CD14-positive monocyte (primary cell): Measurements from ENCODE around the gene RASGRF2. TPM values are rescaled to one million over a fixed set of nuclear protein-coding genes. Genes with fewer than 3 reads are reported as not detected.

Source experiments
- DNase-seq, 3 donors: peaks; one replicate each; pipeline ENCODE4 v3.0.0-alpha.2; 2011 to 2022
- H2AFZ ChIP-seq: 2 replicates; pipeline ENCODE4 v1.6.0; 2012; ENCODE audit warnings: mild to moderate bottlenecking, low read depth, low read length, inconsistent platforms; ENCODE audit not compliant: insufficient read depth, poor library complexity, severe bottlenecking
- H3K27ac ChIP-seq, 2 donors: 1 replicate in 1 of 2; 2 replicates in 1 of 2; pipeline ENCODE4 v1.5.1; 2012 to 2013; ENCODE audit warnings: low read length in 2 of 2, control low read depth in 1 of 2, inconsistent platforms in 1 of 2, low read depth in 1 of 2, mild to moderate bottlenecking in 1 of 2
- H3K27me3 ChIP-seq, 2 donors: one replicate each; pipeline versions ENCODE4 v1.6.0 to v1.6.1; 2011 to 2013; ENCODE audit warnings: low read length in 2 of 2; ENCODE audit not compliant: control insufficient read depth in 2 of 2, insufficient read depth in 2 of 2
- H3K36me3 ChIP-seq, 2 donors: replicated peaks in 1 of 2; 1 replicate in 1 of 2; 2 replicates in 1 of 2; pipeline versions ENCODE4 v1.5.1 to v1.6.1; 2012 to 2013; ENCODE audit warnings: low read length in 2 of 2, control low read depth in 1 of 2, inconsistent platforms in 1 of 2, mild to moderate bottlenecking in 1 of 2; ENCODE audit not compliant: insufficient read depth in 2 of 2, control insufficient read depth in 1 of 2
- H3K4me1 ChIP-seq, 2 donors: 1 replicate in 1 of 2; 2 replicates in 1 of 2; pipeline versions ENCODE4 v1.5.1 to v1.6.1; 2012 to 2013; ENCODE audit warnings: low read length in 2 of 2, control low read depth in 1 of 2, inconsistent platforms in 1 of 2, mild to moderate bottlenecking in 1 of 2, moderate library complexity in 1 of 2; ENCODE audit not compliant: insufficient read depth in 2 of 2, control insufficient read depth in 1 of 2
- H3K4me2 ChIP-seq: replicated peaks from 2 replicates; pipeline ENCODE3; 2012; ENCODE audit warnings: low read length, moderate library complexity, mild to moderate bottlenecking; ENCODE audit not compliant: poor library complexity, severe bottlenecking; ENCODE audit errors: extremely low read depth
- H3K4me3 ChIP-seq, 3 experiments: fragments of 200-600 bp in 1 of 3; sonication (generic) in 1 of 3; replicated peaks in 1 of 3; 1 replicate in 2 of 3; 2 replicates in 1 of 3; pipeline ENCODE4 v1.5.1; 2011 to 2013; ENCODE audit warnings: low read length in 3 of 3, mild to moderate bottlenecking in 3 of 3, control low read depth in 2 of 3, low read depth in 2 of 3, inconsistent platforms in 1 of 3, moderate library complexity in 1 of 3
- H3K79me2 ChIP-seq: 2 replicates; pipeline ENCODE4 v1.6.0; 2012; ENCODE audit warnings: mild to moderate bottlenecking, control low read depth, inconsistent platforms, low read length, moderate library complexity; ENCODE audit not compliant: insufficient read depth
- H3K9ac ChIP-seq: 2 replicates; pipeline ENCODE4 v1.6.0; 2017; ENCODE audit warnings: low read length, mild to moderate bottlenecking; ENCODE audit not compliant: insufficient read depth, poor library complexity, severe bottlenecking
- H3K9me3 ChIP-seq, 2 donors: replicated peaks in 1 of 2; 1 replicate in 1 of 2; 2 replicates in 1 of 2; pipeline versions ENCODE4 v1.5.1 to v1.6.1; 2012 to 2013; ENCODE audit warnings: low read length in 2 of 2, control low read depth in 1 of 2; ENCODE audit not compliant: control insufficient read depth in 1 of 2, insufficient read depth in 1 of 2
- H4K20me1 ChIP-seq: 2 replicates; pipeline ENCODE4 v1.6.0; 2012; ENCODE audit warnings: mild to moderate bottlenecking, low read length, control low read depth, moderate library complexity; ENCODE audit not compliant: insufficient read depth
- H3K27ac Mint-ChIP-seq, 7 donors: one replicate each; pipeline ENCODE4 v1.8.0; 2020; ENCODE audit warnings: mild to moderate bottlenecking in 7 of 7, mixed read lengths in 7 of 7, moderate library complexity in 6 of 7, inconsistent platforms in 2 of 7
- H3K27me3 Mint-ChIP-seq, 3 donors: one replicate each; pipeline ENCODE4 v1.8.0; 2021 to 2022; ENCODE audit warnings: low read depth in 3 of 3, mild to moderate bottlenecking in 3 of 3, mixed read lengths in 3 of 3, moderate library complexity in 3 of 3, inconsistent platforms in 1 of 3
- H3K36me3 Mint-ChIP-seq, 2 donors: one replicate each; pipeline ENCODE4 v1.8.0; 2020; ENCODE audit warnings: mixed read lengths in 2 of 2, inconsistent platforms in 1 of 2, mild to moderate bottlenecking in 1 of 2
- H3K4me1 Mint-ChIP-seq: one replicate; pipeline ENCODE4 v1.8.0; 2020; ENCODE audit warnings: mild to moderate bottlenecking, mixed read lengths
- H3K4me3 Mint-ChIP-seq, 2 donors: one replicate each; pipeline ENCODE4 v1.8.0; 2020; ENCODE audit warnings: mild to moderate bottlenecking in 2 of 2, mixed read lengths in 2 of 2, moderate library complexity in 1 of 2
- H3K9me3 Mint-ChIP-seq, 7 donors: one replicate each; pipeline ENCODE4 v1.8.0; 2020 to 2022; ENCODE audit warnings: mixed read lengths in 7 of 7, mild to moderate bottlenecking in 6 of 7, moderate library complexity in 6 of 7, inconsistent platforms in 2 of 7
- CTCF ChIP-seq: fragments of 200-600 bp; IDR thresholded peaks from one replicate; pipeline ENCODE4 v1.8.0; 2022; ENCODE audit warnings: antibody characterized with exemption, mild to moderate bottlenecking
- WGBS: methylation state at CpG from one replicate; pipeline ENCODE4 v1.1.5; 2013; ENCODE audit warnings: missing lambda C conversion rate; ENCODE audit not compliant: insufficient coverage; 5-methylcytosine and 5-hydroxymethylcytosine counted together
- intact Hi-C, 2 donors: fragments of 100-400 bp; cut with micrococcal nuclease; formaldehyde crosslinking; loops; one replicate each; pipeline versions ENCODE4 v1.15.0 to v1.15.1; 2023
- polyA plus RNA-seq, 3 donors: library from polyadenylated mRNA; depleted of rRNA in 1 of 3; unstranded in 2 of 3; stranded (reverse) in 1 of 3; fragments of 300-500 nt in 2 of 3; fragments of >200 nt in 1 of 3; fragmentation: Illumina TruSeq in 2 of 3; gene quantifications; 1 replicate in 2 of 3; 2 replicates in 1 of 3; pipeline ENCODE4 v1.2.3, GENCODE V29; 2012 to 2021

RASGRF2 gene
- polyA plus RNA-seq, 3 donors: 0.01 to 0.02 TPM; not detected in 1

DNA sequence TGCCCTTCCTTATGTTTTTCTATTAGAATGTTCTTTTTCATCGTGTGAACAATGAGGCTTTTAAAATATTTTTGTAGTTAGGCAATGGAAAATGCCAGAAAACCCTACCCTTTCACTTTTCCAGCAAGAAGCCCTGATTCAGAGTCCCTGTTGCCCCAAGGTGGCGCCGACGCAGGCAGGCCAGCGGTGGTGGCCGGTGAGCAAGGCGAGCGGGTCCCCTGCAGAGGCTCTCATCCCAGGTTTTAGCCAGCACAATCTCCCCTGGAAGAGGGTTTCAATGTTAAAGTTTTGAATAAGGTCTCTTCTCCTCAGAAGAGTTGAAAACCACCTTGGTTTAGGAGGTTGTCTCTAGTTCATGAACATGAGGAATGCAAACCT is 232.2 kb downstream of the RASGRF2 start:
- Mint-ChIP-seq H3K4me1 (peaks cover 5% of the 10 kb centered on the region), H3K9me3 (peaks cover 0 to 5% (median 0%) of the 10 kb centered on the region in 7 donors), H3K36me3 (no peaks in the 10 kb centered on the region), H3K4me3 (no peak overlapping the region), H3K27me3 (peaks cover 15 to 18% (median 18%) of the 10 kb centered on the region in 3 donors), H3K27ac (no peak overlapping the region)
- no peak for TF ChIP-seq CTCF
- Histone ChIP-seq H3K36me3 (no peaks in the 10 kb centered on the region), H2AFZ (no peak overlapping the region), H3K79me2 (no peaks in the 10 kb centered on the region), H3K27ac (no peak overlapping the region), H3K4me3 (no peak overlapping the region), H3K9me3 (no peaks in the 10 kb centered on the region), H3K4me2 (no peak overlapping the region), H3K9ac (no peak overlapping the region), H4K20me1 (no peaks in the 10 kb centered on the region), H3K27me3 (no peaks in the 10 kb centered on the region), H3K4me1 (no peaks in the 10 kb centered on the region)
- intact Hi-C loops: no loop called here
- no CpG with 5 or more reads among the region's 8 CpGs for whole genome bisulfite sequencing
- DNase-seq: no peak

DNA sequence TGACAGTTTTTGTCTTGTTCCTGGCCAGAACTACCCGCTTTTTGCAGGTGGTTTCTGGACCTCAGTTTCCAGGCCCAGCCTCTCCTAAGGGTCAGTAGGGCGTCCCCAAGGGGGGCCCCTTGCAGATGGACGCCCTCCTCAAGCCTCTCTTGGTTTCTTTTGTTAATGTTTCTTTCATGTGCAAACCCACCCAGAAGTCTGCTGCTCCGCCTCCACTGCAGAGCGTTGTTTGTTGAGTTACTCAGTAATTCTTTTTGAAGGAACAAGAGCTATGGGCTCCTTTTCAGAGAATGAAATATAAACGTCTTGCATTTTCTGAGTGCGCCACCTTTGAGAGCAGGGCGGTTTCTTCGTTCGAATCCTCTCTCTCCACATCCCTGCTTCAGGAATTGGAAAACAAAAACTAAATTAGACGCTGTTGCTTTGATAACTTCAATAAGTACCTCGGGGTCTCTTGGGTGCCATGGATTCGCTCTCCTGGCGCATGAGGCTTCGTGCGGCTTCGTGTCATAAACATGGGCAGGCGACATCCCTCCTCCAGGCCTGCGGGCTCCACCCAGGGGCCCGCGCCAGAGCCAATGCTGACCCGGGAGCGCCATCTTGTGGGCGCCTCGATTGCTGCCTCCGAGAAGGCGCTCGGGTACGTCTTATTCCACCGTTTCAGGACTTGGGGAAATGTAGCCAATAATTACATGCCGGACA is 234.6 kb downstream of the RASGRF2 start:
- Histone ChIP-seq H3K36me3 (no peaks in the 10 kb centered on the region), H3K27ac (no peak overlapping the region), H3K79me2 (no peaks in the 10 kb centered on the region), H3K4me3 (no peak overlapping the region), H3K9ac (no peak overlapping the region), H3K4me2 (no peak overlapping the region), H4K20me1 (no peaks in the 10 kb centered on the region), H3K9me3 (no peaks in the 10 kb centered on the region), H3K27me3 (no peaks in the 10 kb centered on the region), H2AFZ (peak overlapping the region; percentile 24), H3K4me1 (no peaks in the 10 kb centered on the region)
- Mint-ChIP-seq H3K4me1 (peaks cover 5% of the 10 kb centered on the region), H3K27me3 (peaks cover 13 to 20% (median 15%) of the 10 kb centered on the region in 3 donors), H3K4me3 (peak overlapping the region; percentile 13 to 71), H3K36me3 (no peaks in the 10 kb centered on the region), H3K9me3 (peaks cover 0 to 5% (median 0%) of the 10 kb centered on the region in 7 donors), H3K27ac (no peak overlapping the region)
- intact Hi-C loops: no loop called here
- peak; percentile 23 to 39 (median 32) for DNase-seq
- TF ChIP-seq CTCF: peak; percentile 90
- 17% methylated on average over 26 of the region's 31 CpGs for WGBS
